Gastroesophageal sphincter (tissue), 3 donors: ENCODE measurements around the gene SMIM43.

ENCODE experiments used
- POLR2AphosphoS5 ChIP-seq: sonication (generic); formaldehyde crosslinking; IDR thresholded peaks from one replicate; pipeline ENCODE4 v1.6.1; 2017; ENCODE audit warnings: antibody characterized with exemption
- TF ChIP-seq, protein P1 (sequence below), 4 experiments: fragments of 200-600 bp in 2 of 4; fragments of 450-650 bp in 2 of 4; sonication (generic) in 1 of 4; IDR thresholded peaks; one replicate each; pipeline ENCODE4 v1.5.1; 2017 to 2019; ENCODE audit warnings: antibody characterized with exemption in 4 of 4, mild to moderate bottlenecking in 2 of 4, moderate library complexity in 2 of 4

DNA sequence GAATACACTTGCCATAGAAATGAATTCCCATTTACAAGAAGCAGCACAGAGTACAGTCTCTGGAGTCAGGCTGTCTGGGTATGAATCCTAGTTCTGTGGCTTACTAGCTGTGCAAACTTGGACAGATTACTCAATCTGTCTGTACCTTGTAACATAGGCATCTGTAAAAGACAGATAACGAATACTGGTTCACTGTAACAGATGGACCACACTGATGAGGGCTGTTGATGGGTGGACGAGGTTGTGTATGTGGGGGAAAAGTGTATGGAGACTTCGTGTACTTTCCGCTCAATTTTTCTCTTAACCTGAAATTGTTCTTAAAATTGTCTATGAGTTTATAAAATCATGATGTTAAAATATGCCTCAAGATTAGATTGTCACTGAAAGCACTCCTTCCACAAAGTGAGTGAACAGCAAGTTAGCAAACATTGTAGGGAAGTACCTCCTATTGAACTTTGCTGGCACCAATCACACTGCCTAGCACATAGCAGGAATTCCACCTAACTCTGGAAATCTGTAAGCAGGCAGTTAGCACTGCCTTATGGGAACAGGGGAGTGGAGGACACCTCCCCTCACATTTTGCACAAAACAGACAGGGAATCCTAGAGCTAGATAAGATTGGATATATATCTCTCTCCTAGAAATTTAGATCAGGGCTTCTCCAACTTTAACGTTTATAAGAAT lies 29.7 kb upstream of the SMIM43 start:
- no peak for TF ChIP-seq POLR2AphosphoS5
- TF ChIP-seq, protein P1, sequence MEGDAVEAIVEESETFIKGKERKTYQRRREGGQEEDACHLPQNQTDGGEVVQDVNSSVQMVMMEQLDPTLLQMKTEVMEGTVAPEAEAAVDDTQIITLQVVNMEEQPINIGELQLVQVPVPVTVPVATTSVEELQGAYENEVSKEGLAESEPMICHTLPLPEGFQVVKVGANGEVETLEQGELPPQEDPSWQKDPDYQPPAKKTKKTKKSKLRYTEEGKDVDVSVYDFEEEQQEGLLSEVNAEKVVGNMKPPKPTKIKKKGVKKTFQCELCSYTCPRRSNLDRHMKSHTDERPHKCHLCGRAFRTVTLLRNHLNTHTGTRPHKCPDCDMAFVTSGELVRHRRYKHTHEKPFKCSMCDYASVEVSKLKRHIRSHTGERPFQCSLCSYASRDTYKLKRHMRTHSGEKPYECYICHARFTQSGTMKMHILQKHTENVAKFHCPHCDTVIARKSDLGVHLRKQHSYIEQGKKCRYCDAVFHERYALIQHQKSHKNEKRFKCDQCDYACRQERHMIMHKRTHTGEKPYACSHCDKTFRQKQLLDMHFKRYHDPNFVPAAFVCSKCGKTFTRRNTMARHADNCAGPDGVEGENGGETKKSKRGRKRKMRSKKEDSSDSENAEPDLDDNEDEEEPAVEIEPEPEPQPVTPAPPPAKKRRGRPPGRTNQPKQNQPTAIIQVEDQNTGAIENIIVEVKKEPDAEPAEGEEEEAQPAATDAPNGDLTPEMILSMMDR (IDR thresholded peaks at IDR 0.05): no peak
